ENCODE results near the gene NRXN2.
"Not testable (repeated sequence)": the region's sequence is repeated elsewhere in the genome, so short reads cannot be mapped to it uniquely, and the experiment has no call there.

The NRXN2 gene

GRCh38 chr11:64597671-64598101 is 125.3 kb downstream of the NRXN2 start:
- POLR2A ChIA-PET, result no interaction called here
- TF ChIP-seq OSR2 (tag by site-specific recombination; IDR thresholded peaks at IDR 0.05), result no peak

DNA sequence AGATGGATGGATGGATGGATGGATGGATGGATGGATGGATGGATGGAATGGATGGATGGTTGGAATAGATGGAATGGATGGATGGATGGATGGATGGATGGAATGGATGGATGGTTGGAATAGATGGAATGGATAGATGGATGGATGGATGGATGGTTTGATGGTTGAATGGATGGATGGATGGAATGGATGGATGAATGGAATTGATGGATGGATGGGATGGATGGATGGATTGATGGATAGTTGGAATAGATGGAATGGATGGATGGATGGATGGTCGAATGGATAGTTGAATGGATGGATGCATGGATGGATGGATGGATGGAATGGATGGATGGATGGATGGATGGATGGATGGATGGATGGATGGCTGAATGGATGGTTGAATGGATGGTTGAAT is 127.1 kb downstream of the NRXN2 start:
- POLR2A ChIA-PET; CTCF ChIA-PET; H3K9me3 ChIP-seq (ENCODE audit: control insufficient read depth, insufficient read depth, low read depth, low read length); H3K4me1 ChIP-seq (ENCODE audit: control insufficient read depth, insufficient read depth, low read length); H3K27ac ChIP-seq (ENCODE audit: extremely low read depth, low read depth, low read length); H3K36me3 ChIP-seq (ENCODE audit: control insufficient read depth in 2 of 2, insufficient read depth in 1 of 2, low read length in 2 of 2); H3K4me3 ChIP-seq (ENCODE audit: low read depth, low read length): not testable (repeated sequence)
- TF ChIP-seq ZNF366 (tag by site-specific recombination; conservative IDR thresholded peaks at IDR 0.05), result peak; percentile 90
- TF ChIP-seq ZBTB17 (tag by site-specific recombination; IDR thresholded peaks at IDR 0.05), result peak; percentile 100

More at GRCh38 chr11:64597671-64598101, 125.3 kb downstream of the NRXN2 start:
- H3K4me1 ChIP-seq (ENCODE audit: control insufficient read depth, insufficient read depth, low read length), result no peaks in the 10 kb centered on the region
- H3K27ac ChIP-seq (ENCODE audit: extremely low read depth, low read depth, low read length), result no peak overlapping the region
- CTCF ChIA-PET, result no interaction called here
- H3K9me3 ChIP-seq (ENCODE audit: control insufficient read depth, insufficient read depth, low read depth, low read length), result no peaks in the 10 kb centered on the region
- H3K36me3 ChIP-seq (ENCODE audit: control insufficient read depth in 2 of 2, insufficient read depth in 1 of 2, low read length in 2 of 2), result no peaks in the 10 kb centered on the region
- H3K4me3 ChIP-seq (ENCODE audit: low read depth, low read length), result no peak overlapping the region

DNA sequence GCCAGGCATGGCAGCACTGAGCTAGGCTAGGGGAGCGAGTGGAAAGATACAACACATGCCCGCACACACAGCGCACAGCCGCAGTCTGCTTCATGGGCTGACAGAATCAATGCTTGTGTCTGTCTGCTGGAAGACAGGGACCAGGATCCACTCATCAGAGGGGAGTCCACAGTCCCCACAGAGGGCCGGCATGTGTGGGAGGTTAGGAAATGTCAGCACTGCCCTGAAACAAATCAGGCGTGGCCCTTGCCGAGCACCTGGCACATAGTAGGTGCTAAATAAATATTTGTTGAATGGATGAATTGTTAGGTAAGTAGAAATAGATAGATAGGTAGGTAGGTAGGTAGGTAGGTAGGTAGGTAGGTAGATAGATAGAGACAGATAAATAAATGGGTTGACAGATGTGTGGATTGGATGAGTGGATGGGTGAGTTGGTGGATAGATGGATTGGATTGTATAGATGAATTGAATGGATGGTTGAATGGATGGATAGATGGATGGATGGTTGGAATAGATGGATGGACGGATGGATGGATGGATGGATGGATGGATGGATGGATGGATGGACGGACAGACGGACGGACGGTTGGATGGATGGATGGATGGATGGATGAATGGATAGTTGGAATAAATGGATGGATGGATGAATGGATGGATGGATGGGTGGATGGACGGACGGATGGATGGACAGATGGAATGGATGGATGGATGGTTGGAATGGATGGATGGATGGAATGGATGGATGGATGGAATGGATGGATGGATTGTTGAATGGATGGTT is 128.6 kb downstream of the NRXN2 start:
- Histone ChIP-seq H3K9me3 (ENCODE audit: control insufficient read depth, insufficient read depth, low read depth, low read length) (no peaks in the 10 kb centered on the region), H3K4me1 (ENCODE audit: control insufficient read depth, insufficient read depth, low read length) (no peaks in the 10 kb centered on the region), H3K36me3 (ENCODE audit: control insufficient read depth in 2 of 2, insufficient read depth in 1 of 2, low read length in 2 of 2) (no peaks in the 10 kb centered on the region), H3K4me3 (ENCODE audit: low read depth, low read length) (no peak overlapping the region), H3K27ac (ENCODE audit: extremely low read depth, low read depth, low read length) (no peak overlapping the region)
- CTCF ChIA-PET, result no interaction called here
- POLR2A ChIA-PET, result no interaction called here
- TF ChIP-seq ZNF366 (tag by site-specific recombination; conservative IDR thresholded peaks at IDR 0.05) (peak; percentile 98), ZBTB17 (tag by site-specific recombination; IDR thresholded peaks at IDR 0.05) (peak; percentile 99), ZSCAN23 (tag by site-specific recombination; IDR thresholded peaks at IDR 0.05) (no peak), ZNF561 (tag by site-specific recombination; IDR thresholded peaks at IDR 0.05; ENCODE audit: borderline replicate concordance) (no peak), ZNF155 (tag by site-specific recombination; IDR thresholded peaks at IDR 0.05) (no peak), ZNF558 (tag by site-specific recombination; IDR thresholded peaks at IDR 0.05) (no peak), ZNF664 (tag by site-specific recombination; IDR thresholded peaks at IDR 0.05) (0 out of 2 replicates have a peak, but pooled peaks have one; percentile 11)

- no peak overlapping the region for H3K4me3 ChIP-seq (ENCODE audit: low read depth, low read length)
- 0 out of 2 replicates have a peak, but pooled peaks have one; percentile 45 for TF ChIP-seq EGR2 (tag by site-specific recombination; IDR thresholded peaks at IDR 0.05; ENCODE audit: low read depth)
- TF ChIP-seq, protein P1, sequence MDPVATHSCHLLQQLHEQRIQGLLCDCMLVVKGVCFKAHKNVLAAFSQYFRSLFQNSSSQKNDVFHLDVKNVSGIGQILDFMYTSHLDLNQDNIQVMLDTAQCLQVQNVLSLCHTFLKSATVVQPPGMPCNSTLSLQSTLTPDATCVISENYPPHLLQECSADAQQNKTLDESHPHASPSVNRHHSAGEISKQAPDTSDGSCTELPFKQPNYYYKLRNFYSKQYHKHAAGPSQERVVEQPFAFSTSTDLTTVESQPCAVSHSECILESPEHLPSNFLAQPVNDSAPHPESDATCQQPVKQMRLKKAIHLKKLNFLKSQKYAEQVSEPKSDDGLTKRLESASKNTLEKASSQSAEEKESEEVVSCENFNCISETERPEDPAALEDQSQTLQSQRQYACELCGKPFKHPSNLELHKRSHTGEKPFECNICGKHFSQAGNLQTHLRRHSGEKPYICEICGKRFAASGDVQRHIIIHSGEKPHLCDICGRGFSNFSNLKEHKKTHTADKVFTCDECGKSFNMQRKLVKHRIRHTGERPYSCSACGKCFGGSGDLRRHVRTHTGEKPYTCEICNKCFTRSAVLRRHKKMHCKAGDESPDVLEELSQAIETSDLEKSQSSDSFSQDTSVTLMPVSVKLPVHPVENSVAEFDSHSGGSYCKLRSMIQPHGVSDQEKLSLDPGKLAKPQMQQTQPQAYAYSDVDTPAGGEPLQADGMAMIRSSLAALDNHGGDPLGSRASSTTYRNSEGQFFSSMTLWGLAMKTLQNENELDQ (tag by site-specific recombination; IDR thresholded peaks at IDR 0.05; ENCODE audit: low read depth), result no peak
- H3K36me3 ChIP-seq (ENCODE audit: control insufficient read depth in 2 of 2, insufficient read depth in 1 of 2, low read length in 2 of 2), result no peaks in the 10 kb centered on the region
- no peak overlapping the region for H3K27ac ChIP-seq (ENCODE audit: extremely low read depth, low read depth, low read length)
- POLR2A ChIA-PET, result no interaction called here
- H3K4me1 ChIP-seq (ENCODE audit: control insufficient read depth, insufficient read depth, low read length), result no peaks in the 10 kb centered on the region
- H3K9me3 ChIP-seq (ENCODE audit: control insufficient read depth, insufficient read depth, low read depth, low read length), result no peaks in the 10 kb centered on the region
- CTCF ChIA-PET, result no interaction called here
Observed at GRCh38 chr11:64593156-64594105, 129.6 kb downstream of the NRXN2 start.
